HG02884 (cell line): ENCODE measurements around the gene CLEC10A.
"Not testable (repeated sequence)": the region's sequence is repeated elsewhere in the genome, so short reads cannot be mapped to it uniquely, and the experiment has no call there.

Source experiments
- ATAC-seq: cut with Tn5 transposase; IDR thresholded peaks from one replicate; pipeline ENCODE4 v1.9.1; 2021; ENCODE audit warnings: mild to moderate bottlenecking, moderate library complexity; ENCODE audit not compliant: unreplicated experiment

The CLEC10A gene

GRCh38 chr17:7079581-7080455, at the start of gene CLEC10A:
Gene CLEC10A (minus strand): TSS chr17:7080251. CDS start chr17:7078812, 1,439 bp downstream.
- no peak for ATAC-seq

GRCh38 chr17:7129311-7129710, 49.3 kb upstream of the CLEC10A start:
- ATAC-seq = no peak

GRCh38 chr17:7128160-7128559, 48.1 kb upstream of the CLEC10A start:
- no peak for ATAC-seq

GRCh38 chr17:7127501-7127900, 47.5 kb upstream of the CLEC10A start:
- ATAC-seq = not testable (repeated sequence)

GRCh38 chr17:7126386-7126785, 46.3 kb upstream of the CLEC10A start:
- ATAC-seq = not testable (repeated sequence)

GRCh38 chr17:7124923-7125322, 44.9 kb upstream of the CLEC10A start:
- no peak for ATAC-seq

GRCh38 chr17:7123844-7124243, 43.8 kb upstream of the CLEC10A start:
- ATAC-seq = no peak

- no peak for ATAC-seq
Measured at GRCh38 chr17:7122381-7122780, 42.3 kb upstream of the CLEC10A start.

GRCh38 chr17:7120635-7121034, 40.6 kb upstream of the CLEC10A start:
- not testable (repeated sequence) for ATAC-seq

- ATAC-seq = no peak
Measured at GRCh38 chr17:7120123-7120522, 40.1 kb upstream of the CLEC10A start.

- ATAC-seq = no peak
Measured at GRCh38 chr17:7119314-7119713, 39.3 kb upstream of the CLEC10A start.

- no peak for ATAC-seq
Measured at GRCh38 chr17:7114875-7115614, 35.0 kb upstream of the CLEC10A start.

GRCh38 chr17:7114241-7114874, 34.3 kb upstream of the CLEC10A start, which contains the start of gene ASGR2:
Gene ASGR2 (minus strand): TSS chr17:7114822. CDS start chr17:7114240, 582 bp downstream.
- ATAC-seq = no peak

GRCh38 chr17:7113273-7114071, 33.4 kb upstream of the CLEC10A start:
- ATAC-seq = no peak

GRCh38 chr17:7112510-7113108, 32.6 kb upstream of the CLEC10A start:
- no peak for ATAC-seq

- no peak for ATAC-seq
Measured at GRCh38 chr17:7111784-7112509, 31.9 kb upstream of the CLEC10A start.

GRCh38 chr17:7110617-7111306, 30.7 kb upstream of the CLEC10A start:
- ATAC-seq = no peak

- ATAC-seq = no peak
Measured at GRCh38 chr17:7109461-7110322, 29.6 kb upstream of the CLEC10A start.
